PC-3 (cell line): ENCODE results near the gene OPTC.

Experiments used
- EZH2 ChIP-seq: fragments of 300-600 bp; sonication (generic); IDR thresholded peaks from one replicate; pipeline ENCODE4 v1.6.1; 2017; ENCODE audit warnings: antibody characterized with exemption, mild to moderate bottlenecking, low read length; ENCODE audit not compliant: unreplicated experiment
- EZH2phosphoT487 ChIP-seq: fragments of 300-600 bp; sonication (generic); IDR thresholded peaks from 2 replicates; pipeline ENCODE4 v1.6.1; 2018; ENCODE audit warnings: mild to moderate bottlenecking, antibody characterized with exemption, low read length, borderline replicate concordance
- TF ChIP-seq, protein P1 (sequence below): fragments of 300-600 bp; sonication (generic); conservative IDR thresholded peaks from 2 replicates; pipeline ENCODE4 v1.5.1; 2017; ENCODE audit warnings: antibody characterized with exemption, low read depth, mild to moderate bottlenecking, low read length

DNA sequence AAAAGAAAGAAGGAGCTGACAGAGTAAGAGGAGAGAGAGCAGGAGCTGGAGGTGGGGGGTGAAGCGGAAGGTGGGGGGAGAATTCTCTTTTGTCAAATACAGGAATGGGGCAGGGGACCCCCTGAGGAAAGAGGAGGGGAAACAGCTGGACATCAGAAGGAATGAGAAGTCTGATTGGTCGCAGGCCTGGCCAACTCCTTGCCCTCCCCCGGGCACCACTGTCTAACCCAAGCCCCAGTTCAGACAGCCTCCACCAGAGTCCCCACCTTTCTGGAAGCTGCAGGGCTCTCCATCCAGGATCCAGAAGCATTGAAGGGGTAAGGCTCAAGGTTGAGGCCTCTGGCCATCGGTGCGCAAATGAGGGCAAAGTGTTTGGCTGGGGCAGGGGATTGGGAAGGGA lies at the start of gene OPTC:
- TF ChIP-seq EZH2 = no peak
- TF ChIP-seq, protein P1, sequence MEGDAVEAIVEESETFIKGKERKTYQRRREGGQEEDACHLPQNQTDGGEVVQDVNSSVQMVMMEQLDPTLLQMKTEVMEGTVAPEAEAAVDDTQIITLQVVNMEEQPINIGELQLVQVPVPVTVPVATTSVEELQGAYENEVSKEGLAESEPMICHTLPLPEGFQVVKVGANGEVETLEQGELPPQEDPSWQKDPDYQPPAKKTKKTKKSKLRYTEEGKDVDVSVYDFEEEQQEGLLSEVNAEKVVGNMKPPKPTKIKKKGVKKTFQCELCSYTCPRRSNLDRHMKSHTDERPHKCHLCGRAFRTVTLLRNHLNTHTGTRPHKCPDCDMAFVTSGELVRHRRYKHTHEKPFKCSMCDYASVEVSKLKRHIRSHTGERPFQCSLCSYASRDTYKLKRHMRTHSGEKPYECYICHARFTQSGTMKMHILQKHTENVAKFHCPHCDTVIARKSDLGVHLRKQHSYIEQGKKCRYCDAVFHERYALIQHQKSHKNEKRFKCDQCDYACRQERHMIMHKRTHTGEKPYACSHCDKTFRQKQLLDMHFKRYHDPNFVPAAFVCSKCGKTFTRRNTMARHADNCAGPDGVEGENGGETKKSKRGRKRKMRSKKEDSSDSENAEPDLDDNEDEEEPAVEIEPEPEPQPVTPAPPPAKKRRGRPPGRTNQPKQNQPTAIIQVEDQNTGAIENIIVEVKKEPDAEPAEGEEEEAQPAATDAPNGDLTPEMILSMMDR = no peak
- TF ChIP-seq EZH2phosphoT487 = no peak
